Measurements from ENCODE around the gene NDUFA8. TPM values are rescaled to one million over a fixed set of nuclear protein-coding genes. Genes with fewer than 3 reads are reported as not detected.
A peak's percentile ranks its signal among the peaks of the same experiment; 100 is the strongest.

The NDUFA8 gene
- total RNA-seq, 1 experiment from 2014 or later: 38.8 TPM

GRCh38 chr9:122095010-122095767 lies 64.4 kb downstream of the NDUFA8 start:
- no peak overlapping the region for H3K4me3 Mint-ChIP-seq (ENCODE audit: low read depth, unreplicated experiment)
- H3K4me1 Mint-ChIP-seq (ENCODE audit: low read depth, unreplicated experiment): peaks cover 20% of the 10 kb centered on the region
- no peak overlapping the region for H3K27ac Mint-ChIP-seq (ENCODE audit: unreplicated experiment)
- peak; percentile 45 for DNase-seq
- no TSS peak for BruUV-seq (replicated peaks)
- TF ChIP-seq CTCF (IDR thresholded peaks at IDR 0.05; ENCODE audit: unreplicated experiment): peak; percentile 18
- intact Hi-C loops (cut with micrococcal nuclease; ENCODE audit: unreplicated experiment): loop anchor here (1.0 to 10.0 kb wide), 2 partner anchors 255 to 550 kb away; no protein-coding TSS in a partner anchor
- CTCF ChIA-PET: interaction anchor here (0.5 to 0.6 kb wide), 2 partner anchors 29 to 818 kb away, joined by 3 read pairs; partner anchors contain the start of gene ZBTB6
- H3K36me3 Mint-ChIP-seq (ENCODE audit: insufficient read depth, unreplicated experiment): peaks cover 19% of the 10 kb centered on the region
- H3K27me3 Mint-ChIP-seq (ENCODE audit: unreplicated experiment): peaks cover 38% of the 10 kb centered on the region
- no peaks in the 10 kb centered on the region for H3K9me3 Mint-ChIP-seq (ENCODE audit: low read depth, unreplicated experiment)

Small RNA genes within 50 kb of the gene (microRNA-seq; reads per million reads assigned to microRNA genes)
- not detected for gene MIR4478

Other genes starting within 250 kb of the NDUFA8 start
- gene TTLL11, start 66.5 kb downstream of the NDUFA8 start, total RNA-seq (2022): 10.4 and 10.5 TPM in 2 replicates
- not detected in 2 replicates for gene MORN5, start 129 bp upstream of the NDUFA8 start, total RNA-seq (2022)
- gene LHX6, start 69.2 kb upstream of the NDUFA8 start, total RNA-seq (2022): 0.97 TPM in 1 of 2 replicates, not detected in the other
- 13.1 and 14.1 TPM in 2 replicates for gene RBM18, start 105.1 kb upstream of the NDUFA8 start, total RNA-seq (2022)
- gene MRRF, start 105.1 kb upstream of the NDUFA8 start, total RNA-seq (2022): 45.7 and 47.1 TPM in 2 replicates
- 0.66 and 0.71 TPM in 2 replicates for gene PTGS1, start 211.2 kb upstream of the NDUFA8 start, total RNA-seq (2022)

Data from Calu3 (cell line).